ENCODE results near the gene CCDC33.

CCDC33 gene

GRCh38 chr15:74261041-74261440 is 24.9 kb downstream of the CCDC33 start:
- no peak for DNase-seq

DNA sequence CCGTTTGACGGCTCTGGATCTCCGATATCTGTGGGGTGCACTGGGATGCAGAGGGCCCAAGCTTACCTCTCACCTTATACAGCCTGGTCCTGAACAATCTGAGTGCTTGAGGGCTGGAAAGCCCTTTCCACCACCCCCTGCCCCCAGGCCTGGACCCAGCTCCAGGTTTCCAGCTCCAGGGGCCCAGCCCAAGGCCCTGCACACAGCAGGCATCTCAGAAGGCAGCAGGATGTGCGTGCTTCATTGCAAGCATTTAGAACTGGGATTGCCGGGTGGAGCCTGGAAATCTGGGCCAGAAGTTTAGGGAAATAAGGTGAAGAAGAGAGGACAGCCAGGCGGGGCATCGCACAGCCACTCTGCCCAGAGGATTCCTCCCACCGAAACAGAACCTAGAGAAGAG is 25.6 kb downstream of the CCDC33 start:
- no peak for DNase-seq

DNA sequence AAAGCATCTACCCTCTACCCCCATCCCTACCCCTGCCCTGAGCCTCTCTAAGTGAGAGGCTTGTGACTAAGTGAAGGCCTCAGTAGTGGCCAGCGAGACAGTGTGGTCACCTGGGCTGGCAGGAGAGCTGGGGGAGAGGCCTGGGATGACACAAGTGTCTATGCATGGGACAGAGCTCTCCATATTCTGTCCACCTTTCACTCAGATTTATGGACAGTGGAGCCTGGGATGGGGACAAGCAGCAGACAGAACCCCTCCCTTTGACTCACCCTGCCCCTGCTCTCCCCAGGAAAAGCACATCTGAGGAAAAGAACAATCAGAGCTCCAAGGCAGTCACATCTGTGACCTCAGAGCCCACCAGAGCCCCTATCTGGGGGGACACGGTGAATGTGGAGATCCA is 26.0 kb downstream of the CCDC33 start:
- no peak for DNase-seq

DNA sequence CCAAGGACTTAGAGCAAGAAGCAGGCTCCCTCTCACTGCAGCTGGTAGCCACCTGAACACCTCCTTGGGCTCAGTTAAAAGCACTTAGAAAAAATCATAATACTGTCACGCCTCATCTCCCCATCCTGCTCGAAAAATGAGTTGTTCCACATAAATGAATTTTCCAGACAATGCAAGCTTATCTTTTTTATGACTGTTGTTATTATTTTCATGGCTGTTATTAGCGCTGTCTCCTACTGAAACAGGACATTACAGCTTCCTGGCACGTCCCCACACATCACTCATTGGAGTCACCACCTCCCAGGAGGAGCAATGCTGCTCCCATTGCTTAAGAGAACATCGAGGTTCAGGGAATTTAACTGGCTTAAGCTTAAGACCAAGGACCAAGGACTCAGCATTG is 26.5 kb downstream of the CCDC33 start:
- no peak for DNase-seq

DNA sequence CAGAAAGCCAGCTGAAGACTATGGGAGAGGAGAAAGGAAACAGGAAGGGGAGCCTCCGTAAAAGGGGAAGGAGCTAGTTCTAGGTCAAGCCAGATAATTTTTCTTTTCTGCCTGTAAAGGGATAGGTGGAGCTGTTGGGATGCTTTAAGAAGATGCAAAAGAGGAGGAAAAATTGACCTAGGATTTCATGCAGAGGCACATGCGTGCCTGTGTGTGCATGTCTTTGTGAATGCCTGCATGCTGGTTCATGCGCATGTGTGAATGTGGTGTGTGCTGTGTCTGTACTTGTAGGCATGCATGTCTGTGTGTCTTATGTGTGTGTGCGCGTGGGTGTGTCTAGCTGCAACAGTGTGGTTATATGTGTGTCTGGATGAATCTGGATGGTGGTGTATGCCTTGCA is 27.3 kb downstream of the CCDC33 start:
- no peak for DNase-seq

DNA sequence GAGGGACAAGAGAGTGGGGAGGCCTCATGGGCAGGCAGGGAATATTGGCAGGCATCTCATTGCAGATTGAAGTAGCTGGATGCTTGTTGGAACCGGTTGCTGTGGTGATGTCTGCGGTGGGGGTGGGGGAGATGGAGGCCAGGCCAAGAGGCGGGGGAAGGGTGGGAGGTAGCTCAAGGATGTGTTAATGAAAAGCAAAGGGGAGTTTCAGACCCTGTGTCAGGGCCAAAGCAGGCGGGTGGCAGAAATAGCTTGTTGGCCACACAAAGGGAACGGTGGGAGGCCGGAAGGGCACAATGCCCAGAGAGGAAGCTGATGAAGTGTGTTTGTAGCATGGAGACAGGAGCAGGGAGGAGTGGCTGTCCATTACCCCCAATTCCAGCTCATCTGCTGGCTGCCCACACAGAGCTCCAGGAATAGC is 28.0 kb downstream of the CCDC33 start:
- DNase-seq: no peak

DNA sequence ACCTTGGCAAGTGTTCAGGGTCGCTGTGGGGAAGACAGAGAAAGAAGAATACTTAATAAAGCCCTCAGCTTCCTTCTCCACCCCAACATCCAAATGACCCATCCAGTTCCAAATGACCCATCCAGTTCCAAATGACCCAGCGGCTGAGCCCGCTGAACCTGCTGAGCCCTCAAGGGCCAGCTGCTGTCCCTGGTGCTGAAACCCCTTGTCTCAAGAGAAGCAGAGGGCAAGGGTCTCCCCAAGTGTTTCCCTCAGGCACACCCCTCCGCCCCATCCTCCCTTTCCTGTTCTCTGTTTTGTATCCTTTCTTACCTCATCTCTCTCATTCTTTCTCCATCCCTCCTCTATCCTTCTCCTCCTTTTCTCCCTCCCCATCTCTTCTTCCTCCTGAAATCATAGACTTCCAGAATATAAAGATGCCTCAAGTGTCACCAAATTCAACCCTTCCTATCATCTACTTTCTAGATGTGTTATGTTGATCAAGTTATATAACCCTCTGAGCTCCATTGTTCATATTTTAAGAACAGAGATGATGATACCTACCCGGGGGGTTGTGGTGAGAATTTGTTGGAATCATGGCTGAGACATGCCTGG is 29.0 kb downstream of the CCDC33 start:
- DNase-seq: no peak

DNA sequence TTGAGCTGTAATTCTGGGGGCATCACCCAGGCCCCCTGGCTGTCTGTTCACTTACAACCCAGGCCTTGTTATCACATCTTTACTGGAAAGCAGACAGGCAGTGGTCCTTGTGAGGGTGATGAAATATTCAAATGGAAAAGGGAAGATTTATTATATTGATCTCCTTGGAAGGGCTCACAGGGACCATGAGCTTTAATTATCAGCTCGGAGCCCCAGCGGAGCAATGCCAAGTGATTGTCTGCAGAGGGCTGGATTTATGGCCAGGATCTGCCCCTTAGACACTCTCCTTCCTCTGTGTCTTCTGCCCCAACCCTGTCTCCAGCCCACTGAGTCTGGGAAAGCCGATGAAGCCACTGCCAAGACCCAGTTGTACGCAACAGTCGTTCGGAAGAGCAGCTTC is 31.9 kb downstream of the CCDC33 start:
- DNase-seq: no peak

- DNase-seq: no peak
Observed at GRCh38 chr15:74269362-74270035, 33.4 kb downstream of the CCDC33 start.

- DNase-seq: no peak
Observed at GRCh38 chr15:74270155-74270554, 34.0 kb downstream of the CCDC33 start.

- DNase-seq: no peak
Observed at GRCh38 chr15:74270854-74271520, 34.9 kb downstream of the CCDC33 start.

DNA sequence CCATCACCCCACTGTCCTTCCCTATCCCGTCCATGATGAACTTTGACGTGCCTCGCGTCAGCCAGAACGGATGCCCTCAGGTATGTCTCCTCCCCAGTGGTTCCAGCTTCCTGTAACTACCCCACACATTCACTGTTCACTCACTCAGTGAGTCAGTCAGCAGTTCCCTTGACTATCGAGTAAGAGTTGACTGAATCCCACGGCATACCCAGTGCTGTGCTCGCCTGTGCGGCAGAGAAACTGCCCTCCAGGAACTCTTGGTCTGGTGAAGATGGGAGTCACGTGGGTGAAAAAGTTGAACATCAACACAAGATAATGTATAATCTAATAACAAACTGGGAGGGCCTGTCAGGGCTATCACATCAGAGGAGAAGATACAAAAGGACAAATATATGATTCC is 36.7 kb downstream of the CCDC33 start:
- no peak for DNase-seq

DNA sequence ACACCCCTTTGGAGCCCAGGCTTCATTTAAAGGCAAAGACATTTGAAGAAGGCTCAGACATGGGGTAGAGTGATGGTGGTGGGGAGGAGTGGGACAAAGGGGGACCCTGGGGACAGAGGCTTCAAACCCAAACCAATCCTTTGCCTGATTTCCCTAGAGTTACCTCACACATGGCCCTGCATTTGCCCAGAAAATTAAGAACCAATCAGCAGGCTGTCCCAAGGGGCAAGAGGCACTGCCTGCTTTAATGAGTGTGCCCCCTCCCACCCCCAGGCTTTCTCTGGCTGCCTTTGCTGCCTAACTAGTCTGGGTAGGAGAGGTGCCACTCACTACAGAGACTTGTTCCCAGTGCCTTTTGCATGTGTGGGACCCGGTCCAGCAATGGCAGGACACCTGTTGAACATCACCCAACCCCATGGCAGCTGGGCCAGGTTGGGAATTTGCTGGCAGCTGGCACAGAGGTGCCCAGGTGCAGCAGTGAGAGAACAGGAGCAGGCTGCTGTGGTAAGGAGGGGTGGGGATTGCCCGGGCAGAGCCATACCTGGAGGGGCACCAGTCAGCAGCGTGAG is 38.4 kb downstream of the CCDC33 start:
- DNase-seq: no peak

DNA sequence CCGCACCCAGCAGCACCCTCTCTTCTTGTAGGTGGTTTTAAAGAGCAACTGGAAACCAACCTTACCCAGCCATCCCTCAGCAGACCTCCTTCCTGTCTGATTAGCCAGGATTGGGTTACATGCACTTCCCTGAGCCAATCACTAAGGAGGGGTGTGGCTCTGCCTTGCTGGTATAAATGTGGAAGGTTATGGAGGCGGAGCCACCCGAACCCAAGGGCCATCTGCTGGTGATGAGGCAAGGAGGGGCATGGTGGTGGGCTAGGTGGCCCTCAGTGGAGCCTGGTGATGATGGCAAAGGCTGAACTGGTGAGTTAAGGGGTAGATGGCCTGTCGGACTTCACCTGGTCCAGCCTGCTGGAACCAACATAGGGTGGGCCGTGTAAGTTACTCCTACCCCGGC is 39.8 kb downstream of the CCDC33 start:
- no peak for DNase-seq

DNA sequence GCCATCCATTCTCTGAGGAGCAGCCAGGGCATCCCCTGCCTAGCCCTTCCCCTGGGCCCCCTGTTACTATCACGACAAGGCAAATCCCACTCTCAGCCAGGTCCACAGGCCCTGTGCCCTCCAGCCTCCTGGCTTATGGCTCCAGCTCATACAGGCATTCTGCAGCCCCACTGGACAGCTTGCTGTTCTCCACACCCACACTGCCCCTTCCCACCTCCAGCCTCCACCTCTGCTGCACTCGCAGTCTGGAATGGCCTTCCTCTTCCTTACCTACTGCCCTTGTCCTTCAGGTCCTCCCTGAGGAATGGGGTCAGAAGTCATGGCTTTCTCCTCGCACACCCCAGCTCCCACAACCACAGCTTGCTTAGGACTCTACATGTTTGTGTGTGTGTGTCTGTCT is 40.4 kb downstream of the CCDC33 start:
- no peak for DNase-seq

- DNase-seq: no peak
Observed at GRCh38 chr15:74277242-74277810, 41.2 kb downstream of the CCDC33 start.

DNA sequence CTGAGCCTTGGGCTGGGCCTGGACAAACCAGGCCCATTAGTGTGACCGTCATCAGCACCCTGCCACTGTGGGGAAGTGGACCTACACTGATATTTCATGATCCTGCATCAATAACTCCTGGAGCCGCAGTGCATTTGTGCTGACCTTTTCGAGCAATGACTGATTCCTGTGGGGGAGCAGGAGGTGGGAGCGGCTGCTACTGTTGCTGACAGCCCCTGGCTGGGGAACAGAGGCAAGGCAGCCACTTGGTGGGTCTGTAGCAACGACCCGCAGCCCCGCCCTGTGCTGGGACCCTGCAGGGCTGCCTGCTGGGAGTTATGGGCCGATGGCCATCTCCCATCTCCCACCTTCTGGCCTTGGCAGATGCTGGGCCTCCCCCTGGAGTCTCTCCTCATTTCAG is 42.1 kb downstream of the CCDC33 start:
- no peak for DNase-seq

DNA sequence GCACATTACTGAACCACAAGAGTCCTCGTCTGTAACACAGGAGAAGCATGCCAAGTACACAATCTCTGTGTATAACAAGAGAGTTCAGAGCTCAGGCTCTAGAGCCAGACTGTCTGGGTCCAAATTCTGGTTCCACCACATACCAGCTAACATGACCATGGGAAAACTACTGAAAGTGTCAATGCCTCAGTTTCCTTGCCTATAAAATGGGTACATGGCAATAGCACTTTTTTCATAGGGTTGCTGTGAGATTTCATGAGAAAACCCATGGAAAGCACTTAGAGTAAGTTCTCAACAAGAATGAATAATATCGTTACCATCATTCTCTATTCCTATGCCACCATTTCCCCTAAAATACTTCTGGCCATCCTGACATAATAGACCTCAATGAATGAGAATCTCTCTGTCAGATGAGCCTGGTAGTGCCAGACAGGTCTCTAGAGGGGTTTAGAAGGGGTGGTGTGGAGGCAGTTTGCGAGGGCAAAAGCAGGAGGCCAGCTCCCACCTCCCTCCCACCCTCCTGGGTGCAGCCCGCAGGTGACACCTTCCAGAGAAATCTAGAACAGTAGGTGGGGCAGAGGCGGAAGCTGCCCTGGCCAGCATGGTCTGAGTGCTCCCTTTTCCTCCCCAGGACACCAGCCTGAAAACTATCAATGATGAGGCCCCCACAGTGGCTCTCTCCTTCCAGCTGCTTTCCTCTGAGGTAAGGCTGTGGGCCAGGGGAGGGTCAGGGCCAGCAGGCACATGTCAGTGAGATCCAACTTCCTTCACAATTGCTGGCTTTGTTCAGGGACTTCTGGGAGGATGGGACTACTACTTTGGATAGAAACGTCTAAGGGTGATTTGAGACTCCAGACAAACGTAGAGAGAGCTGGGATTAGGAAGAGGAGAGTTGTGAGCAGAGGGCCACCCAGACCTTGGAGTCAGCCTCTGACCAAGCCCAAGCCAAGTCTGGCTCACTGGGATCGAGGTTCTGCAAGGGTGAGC is 45.3 kb downstream of the CCDC33 start:
- DNase-seq: no peak

DNA sequence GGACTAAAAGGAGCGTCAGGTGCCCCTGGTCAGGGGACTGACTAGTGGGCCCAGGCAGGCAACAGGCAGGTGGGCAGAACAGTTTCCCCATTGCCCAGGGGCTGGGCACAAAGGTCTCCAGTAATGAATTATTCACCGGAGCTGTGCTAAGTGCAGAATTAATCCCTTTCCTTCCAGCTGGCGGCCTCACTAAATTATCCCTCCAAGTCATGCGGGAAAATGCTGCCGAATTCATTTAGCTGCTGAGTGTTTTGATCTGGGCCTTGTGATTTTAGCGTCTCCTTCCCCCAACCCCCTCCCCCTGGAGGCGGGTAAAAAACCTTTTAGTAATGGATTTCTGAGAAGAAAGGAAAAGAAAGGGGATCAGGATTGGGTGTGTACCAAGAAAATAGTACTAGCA is 47.2 kb downstream of the CCDC33 start:
- DNase-seq: no peak

- no peak for DNase-seq
Observed at GRCh38 chr15:74289671-74290070, 53.5 kb downstream of the CCDC33 start.

DNA sequence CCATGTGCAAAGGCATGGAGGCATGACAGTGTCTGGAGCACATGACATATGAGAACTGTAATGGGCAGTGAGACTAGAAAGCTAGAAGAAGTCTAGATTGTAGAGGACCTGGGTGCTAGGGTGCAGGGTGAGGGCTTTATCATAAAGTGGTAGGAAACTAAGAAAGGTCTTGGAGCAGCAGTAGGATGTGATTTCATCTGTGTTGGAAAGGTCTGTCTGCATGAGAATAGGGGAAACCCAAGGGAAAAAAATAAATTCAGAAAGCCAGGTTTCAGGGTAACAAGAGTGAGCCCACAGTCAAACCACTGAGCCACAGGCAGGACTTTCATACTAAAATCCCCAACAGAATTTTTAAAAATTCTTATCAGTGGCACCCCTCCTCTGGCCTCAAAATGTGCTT is 54.5 kb downstream of the CCDC33 start:
- no peak for DNase-seq
